Non-pigmented ciliary epithelial cell (primary cell): Measurements from ENCODE around the gene TESK2.

ENCODE experiments used
- DNase-seq: peaks from one replicate; pipeline ENCODE4 v3.0.0-alpha.2; 2010; ENCODE audit warnings: low read depth

Gene TESK2

DNA sequence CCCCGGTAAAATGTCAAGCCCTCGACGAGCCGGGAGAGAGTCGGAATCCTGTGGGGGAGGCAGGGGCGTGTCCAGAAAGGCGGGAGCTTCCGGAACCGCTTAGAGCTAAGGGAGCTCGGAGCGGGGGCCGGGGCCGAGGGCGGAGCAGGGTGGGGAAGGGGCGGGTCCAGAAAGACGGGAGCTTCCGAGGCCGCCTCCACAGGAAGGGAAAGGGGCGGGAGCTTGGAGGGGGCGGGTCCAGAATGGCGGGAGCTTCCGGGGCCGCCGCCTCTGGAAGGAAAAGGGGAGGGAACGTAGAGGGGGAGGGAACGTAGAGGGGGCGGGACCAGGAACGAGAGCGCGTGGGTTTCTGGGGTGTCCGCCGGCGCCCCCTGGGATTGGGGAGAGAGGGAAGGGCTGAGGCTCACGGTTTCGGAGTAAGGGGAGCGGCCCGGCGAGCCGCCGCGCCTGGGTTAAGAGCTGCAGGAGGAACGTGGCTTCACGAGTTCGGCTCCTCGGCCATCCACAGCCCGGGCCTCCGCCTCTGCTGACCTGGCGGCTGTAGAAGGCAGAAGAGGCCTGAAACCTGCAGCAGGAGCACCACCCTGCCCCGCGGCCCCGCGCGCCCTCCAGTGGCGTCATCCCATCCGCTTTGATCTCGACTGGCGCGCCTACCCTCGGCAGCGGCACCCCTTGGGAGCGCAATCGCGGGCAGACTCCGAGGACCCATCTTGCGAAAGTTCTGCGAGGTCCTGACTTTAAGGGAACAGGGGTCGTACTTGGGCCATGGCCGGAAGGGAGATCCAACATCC is 187.2 kb downstream of the TESK2 start:
- DNase-seq, result peak; percentile 85

DNA sequence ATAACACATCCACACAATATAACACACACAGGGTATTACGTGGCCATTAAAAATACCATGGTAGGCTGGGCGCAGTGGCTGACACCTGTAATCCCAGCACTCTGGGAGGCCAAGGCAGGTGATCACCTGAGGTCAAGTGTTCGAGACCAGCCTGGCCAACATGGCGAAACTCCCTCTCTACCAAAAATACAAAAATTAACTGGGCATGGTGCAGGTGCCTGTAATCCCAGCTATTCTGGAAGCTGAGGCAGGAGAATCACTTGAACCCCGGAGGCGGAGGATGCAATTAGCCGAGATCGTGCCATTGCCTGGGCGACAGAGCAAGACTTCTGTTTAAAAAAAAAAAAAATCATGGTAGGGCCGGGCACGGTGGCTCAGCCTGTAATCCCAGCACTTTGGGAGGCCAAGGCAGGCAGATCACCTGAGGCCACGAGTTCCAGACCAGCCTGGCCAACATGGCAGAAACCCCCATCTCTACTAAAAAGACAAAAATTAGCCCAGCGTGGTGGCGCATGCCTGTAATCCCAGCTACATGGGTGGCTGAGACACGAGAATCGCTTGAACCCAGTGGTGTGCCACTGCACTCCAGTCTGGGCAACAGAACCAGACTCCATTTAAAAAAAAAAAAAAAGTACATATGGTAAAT is 188.3 kb downstream of the TESK2 start:
- no peak for DNase-seq

DNA sequence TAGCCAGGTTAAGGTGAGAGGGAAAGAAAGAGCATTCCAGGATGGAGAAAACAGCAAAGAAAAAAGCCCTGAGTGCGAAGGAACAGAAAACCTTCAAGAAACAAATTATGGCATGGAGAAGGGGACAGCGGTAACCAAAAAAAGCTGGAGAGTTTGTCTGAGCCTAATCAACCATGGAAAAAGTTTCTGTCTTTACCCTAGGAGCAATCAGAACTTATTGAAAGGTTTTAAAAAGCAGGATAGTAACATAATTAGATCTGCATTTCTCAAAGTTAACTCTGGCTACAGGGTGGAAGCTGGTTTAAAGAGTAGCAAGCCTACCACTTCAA is 190.3 kb downstream of the TESK2 start:
- DNase-seq, result no peak

DNA sequence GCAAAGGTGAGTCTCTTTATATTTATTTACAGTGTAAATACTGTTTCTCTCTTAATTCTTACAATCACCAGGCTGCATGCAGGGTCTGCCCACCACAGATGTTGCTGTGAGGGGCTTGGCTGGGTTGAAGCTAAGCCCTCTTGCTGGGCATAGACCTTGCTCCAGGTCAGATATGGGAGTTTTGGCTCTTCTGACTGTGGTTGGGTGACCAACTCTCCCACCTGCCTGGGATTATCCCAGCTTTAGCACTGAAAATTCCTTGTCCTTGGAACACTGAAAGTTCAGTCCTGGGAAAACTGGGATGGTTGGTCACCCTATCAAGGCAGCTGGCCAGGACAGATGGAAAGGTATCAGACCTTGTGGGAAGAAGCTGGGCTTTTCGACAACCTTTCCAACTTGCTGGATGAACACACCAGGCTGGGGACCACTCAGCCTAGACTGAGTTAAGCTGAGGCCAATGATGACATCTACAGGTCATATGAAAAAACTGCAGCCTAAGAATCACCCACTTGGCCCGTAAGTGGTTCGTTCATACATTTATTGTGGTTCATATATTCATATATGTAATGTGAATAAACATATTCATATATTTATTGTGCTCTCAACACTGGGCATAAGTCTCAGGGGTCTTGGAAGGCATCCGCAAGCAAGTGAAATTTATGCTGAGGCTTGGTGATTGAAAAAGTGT is 190.8 kb downstream of the TESK2 start:
- DNase-seq, result peak; percentile 50

DNA sequence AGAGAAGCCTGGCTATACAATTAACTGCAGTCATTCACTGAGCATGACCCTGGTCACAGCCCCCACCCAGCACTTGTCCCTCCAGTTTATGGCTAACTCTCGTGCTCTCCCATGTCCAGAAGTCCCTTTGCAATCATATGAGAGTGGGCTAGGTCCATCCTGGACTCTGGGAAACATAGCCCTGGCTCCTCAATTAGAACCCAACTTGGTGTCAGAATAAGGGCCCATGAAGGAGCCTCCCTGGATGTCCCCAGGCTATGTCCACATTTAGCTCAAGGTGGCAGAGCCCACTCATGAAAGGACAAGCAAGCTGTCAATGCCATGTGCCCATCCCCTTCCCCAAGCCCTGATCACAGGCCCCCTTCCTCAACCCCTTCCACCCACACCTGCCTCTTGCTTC is 191.7 kb downstream of the TESK2 start:
- DNase-seq, result no peak

DNA sequence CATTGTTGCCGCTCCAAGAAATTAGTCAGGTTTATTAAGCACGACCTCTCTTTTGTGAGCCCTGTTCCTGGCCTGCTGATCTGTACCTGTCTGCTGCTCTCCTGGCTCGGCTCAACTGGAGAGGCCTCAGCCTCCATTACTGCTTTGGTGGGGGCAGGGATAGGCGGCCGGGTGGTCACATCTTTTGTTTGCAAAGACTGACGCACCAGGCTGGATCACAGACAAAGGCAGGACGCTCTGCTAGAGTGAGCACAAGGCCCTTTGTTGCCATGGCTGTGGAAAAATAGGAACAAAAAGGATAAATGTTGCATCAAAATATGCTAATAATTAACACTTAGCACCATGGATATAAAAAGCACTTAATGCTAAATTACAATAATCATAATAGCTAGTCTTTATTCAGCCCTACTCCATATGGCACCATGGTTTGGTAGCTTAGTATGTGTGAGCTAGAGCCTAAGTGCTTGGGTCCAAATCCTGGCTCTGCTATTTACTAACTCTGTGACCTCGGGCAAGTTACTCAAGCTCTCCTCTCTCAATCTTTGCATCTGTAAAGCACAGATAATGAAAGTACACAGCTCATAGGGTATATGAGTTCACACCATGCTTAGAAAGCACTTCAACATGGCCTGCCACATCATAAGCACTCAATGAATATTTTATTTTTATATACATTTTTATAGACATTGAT is 193.2 kb downstream of the TESK2 start:
- no peak for DNase-seq
